GM12891 (cell line): ENCODE measurements around the gene CDIPT.

ENCODE experiments used
- PAX5 ChIP-seq: IDR thresholded peaks from 2 replicates; pipeline ENCODE4 v1.6.1; 2011; ENCODE audit warnings: low read length, moderate library complexity, mild to moderate bottlenecking; ENCODE audit not compliant: insufficient read depth, severe bottlenecking
- POLR2A ChIP-seq: IDR thresholded peaks from 2 replicates; pipeline ENCODE4 v1.6.1; 2011; ENCODE audit warnings: low read depth, low read length, control low read depth
- POLR2AphosphoS5 ChIP-seq: IDR thresholded peaks from 2 replicates; pipeline ENCODE4 v1.6.1; 2011; ENCODE audit warnings: low read depth, low read length, control low read depth
- POU2F2 ChIP-seq: IDR thresholded peaks from 2 replicates; pipeline ENCODE4 v1.6.1; 2011; ENCODE audit warnings: low read depth, mild to moderate bottlenecking, control low read depth, low read length, moderate library complexity
- SPI1 ChIP-seq: IDR thresholded peaks from 2 replicates; pipeline ENCODE4 v1.6.1; 2011; ENCODE audit warnings: low read depth, low read length, control low read depth
- TAF1 ChIP-seq: IDR thresholded peaks from 2 replicates; pipeline ENCODE4 v1.6.1; 2011; ENCODE audit warnings: low read depth, low read length, control low read depth

GRCh38 chr16:29836623-29837022, 26.4 kb downstream of the CDIPT start:
- TF ChIP-seq SPI1 (no peak), POLR2A (no peak), TAF1 (no peak), POLR2AphosphoS5 (no peak), PAX5 (no peak), POU2F2 (no peak)
